OCI-LY3 (cell line): ENCODE data around the gene NLRC5.

Experiments used
- EZH2phosphoT487 ChIP-seq: fragments of 200-600 bp; shearing (Covaris generic); IDR thresholded peaks from 2 replicates; pipeline ENCODE4 v1.6.1; 2018; ENCODE audit warnings: antibody characterized with exemption, mixed run types, low read depth
- TF ChIP-seq, protein P1 (sequence below): fragments of 200-600, 300-600 bp; sonication (generic); IDR thresholded peaks from 2 replicates; pipeline ENCODE4 v1.5.1; 2014; ENCODE audit warnings: antibody characterized with exemption, low read length, low read depth

- TF ChIP-seq, protein P1, sequence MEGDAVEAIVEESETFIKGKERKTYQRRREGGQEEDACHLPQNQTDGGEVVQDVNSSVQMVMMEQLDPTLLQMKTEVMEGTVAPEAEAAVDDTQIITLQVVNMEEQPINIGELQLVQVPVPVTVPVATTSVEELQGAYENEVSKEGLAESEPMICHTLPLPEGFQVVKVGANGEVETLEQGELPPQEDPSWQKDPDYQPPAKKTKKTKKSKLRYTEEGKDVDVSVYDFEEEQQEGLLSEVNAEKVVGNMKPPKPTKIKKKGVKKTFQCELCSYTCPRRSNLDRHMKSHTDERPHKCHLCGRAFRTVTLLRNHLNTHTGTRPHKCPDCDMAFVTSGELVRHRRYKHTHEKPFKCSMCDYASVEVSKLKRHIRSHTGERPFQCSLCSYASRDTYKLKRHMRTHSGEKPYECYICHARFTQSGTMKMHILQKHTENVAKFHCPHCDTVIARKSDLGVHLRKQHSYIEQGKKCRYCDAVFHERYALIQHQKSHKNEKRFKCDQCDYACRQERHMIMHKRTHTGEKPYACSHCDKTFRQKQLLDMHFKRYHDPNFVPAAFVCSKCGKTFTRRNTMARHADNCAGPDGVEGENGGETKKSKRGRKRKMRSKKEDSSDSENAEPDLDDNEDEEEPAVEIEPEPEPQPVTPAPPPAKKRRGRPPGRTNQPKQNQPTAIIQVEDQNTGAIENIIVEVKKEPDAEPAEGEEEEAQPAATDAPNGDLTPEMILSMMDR = no peak
- TF ChIP-seq EZH2phosphoT487 = no peak
These were observed 123.7 kb downstream of the NLRC5 start for GRCh38 chr16:57113042-57113453.
